CD4-positive, alpha-beta T cell treated with Interleukin-6 for 4 hours (primary cell): ENCODE measurements around the gene AGPAT3.
A peak's percentile ranks its signal among the peaks of the same experiment; 100 is the strongest.

ENCODE experiments used
- DNase-seq: peaks from one replicate; pipeline ENCODE4 v3.0.0-alpha.2; 2020; ENCODE audit warnings: mixed read lengths

The AGPAT3 gene

DNA sequence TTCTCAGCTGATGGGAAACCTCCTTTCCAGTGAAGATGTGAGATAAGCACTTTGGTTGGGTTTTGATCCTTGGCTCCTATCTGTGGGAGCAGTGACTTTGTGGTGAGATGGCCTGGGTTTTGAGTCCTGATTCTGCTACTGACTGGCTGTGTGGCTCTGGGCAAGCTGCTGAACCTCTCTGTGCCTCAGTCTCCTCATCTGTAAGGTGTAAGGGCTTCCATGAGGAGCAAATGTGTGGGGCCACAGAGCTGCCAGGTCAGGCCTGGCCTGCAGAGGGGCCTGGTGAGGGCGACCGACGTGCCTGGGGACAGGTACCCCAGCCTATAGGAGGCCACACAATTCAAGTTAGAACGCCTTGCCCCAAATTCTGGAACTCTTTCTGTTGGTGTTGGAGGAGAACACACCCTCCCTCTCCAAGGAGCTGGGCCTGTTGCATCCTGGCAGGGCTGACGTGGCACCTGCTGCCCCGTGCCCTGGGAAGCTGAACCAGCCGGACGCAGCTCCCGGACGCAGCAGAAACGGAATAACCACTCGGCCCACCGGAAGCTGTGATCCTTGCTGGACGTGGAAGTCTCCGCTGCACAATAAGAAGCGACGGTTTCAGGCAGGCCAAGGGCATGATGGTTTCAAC lies 62.7 kb downstream of the AGPAT3 start:
- DNase-seq = no peak

DNA sequence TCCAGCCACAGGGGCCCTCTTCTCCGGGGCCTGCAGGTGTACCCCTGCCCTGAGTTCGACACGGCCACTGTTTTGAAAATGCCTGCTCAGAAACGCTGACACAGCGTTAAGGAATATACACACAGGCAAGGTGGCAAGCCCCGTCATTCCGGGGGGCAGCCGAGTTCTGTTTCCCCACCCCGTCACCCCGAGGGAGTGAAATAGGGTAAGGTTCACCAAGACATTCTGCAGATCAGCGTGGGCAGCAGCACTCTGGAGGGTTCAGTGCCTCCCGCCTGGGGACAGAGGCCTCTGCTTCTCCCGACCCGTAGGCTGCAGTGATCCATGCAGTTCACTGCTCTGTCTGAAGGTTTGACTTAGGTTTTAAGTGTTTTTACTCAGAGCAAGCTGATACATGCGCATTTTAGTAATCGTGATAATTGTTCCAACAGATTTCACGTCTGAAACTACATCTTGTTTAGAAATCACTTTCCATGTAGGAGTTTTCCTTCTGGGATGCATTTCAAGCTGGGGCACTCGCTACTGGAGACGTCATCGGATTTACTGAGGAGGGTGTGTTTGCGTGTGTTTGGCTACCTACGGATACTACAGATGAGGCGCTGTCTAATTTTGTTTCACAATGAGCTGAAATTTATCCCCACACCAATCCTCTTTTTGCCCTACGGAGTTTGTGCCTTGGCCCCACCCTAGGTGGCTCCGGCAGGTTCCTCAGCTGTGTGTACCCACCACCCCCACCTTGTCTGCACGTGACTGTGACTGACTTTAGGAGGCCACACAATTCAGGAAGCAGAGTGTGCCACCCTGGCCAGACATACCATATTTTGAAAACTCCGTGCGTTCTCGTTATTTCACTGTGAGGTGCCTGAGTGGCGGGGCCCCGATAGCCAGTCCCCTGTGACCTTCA lies 63.5 kb downstream of the AGPAT3 start:
- no peak for DNase-seq

DNA sequence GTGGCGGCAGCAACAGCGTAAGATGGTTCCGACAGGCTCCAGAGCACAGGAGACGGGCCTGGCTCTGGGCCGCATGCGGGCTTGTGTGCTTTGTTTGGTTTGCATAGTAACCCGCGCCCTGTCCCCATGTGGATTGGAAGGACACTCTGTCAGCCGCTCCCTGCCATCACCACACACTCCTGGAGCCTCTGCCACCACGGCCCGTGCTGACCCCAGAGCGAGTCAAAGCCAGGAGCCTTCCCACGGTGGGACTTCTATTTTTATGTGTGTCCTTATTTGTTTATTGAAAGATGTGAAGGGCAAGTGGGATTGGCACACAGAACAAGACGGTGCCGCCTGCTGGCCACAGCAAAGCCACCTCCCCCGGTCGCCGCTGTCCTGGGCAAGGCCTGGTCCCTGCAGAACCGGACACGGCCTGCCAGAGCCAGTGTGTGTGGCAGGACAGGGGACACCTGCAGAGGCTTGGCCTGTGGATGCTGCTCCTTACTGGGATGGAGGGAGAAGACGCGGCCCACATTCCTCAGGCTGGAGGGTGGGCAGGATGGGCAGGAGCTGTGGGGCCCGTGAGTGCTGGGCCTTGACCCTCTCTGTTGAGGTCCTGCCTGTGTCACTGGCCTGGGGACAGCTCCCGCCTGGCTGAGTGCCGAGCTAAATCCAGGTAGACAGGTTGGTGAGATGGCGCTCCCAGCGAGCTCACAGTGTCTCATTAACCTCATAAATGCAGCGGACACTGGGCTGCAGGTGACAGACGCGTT lies 64.4 kb downstream of the AGPAT3 start:
- no peak for DNase-seq

DNA sequence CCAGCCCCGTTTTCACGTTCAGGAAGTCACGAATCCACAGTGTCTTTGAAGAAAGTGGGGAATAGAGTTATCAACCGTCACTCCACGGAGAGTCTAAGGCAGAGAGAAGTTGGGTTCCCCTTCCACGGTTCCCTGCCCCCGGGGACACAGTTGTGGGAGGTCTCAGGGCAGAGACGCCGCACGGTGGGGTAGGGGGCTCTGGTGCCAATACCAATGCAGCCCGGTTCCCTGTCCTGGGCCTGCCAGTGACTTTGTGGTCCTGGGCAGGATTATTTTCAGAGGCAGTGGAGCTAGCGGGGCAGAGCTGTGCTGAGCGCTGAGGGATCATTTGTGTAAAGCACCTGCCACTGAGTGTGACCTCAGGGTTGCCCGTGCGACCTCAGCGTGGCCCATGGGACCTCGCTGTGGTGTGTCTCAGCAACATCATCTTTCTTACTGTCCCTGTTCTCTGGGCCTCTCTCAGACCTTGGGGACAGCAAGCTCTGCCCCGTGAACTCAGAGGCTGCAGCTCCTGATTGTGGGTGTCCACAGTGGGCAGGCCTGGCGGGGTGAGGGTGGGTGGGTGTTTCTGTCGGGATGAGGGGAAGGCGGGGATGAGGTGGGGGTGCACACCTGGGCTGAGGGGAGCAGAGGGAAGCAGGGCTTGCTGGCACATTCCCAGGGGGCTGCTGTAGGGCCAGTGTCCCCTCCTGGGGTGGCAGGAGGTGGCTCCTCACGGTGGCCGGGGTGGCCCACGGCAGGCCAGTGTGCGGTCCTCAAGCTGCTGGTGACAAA lies 65.2 kb downstream of the AGPAT3 start:
- DNase-seq = no peak

DNA sequence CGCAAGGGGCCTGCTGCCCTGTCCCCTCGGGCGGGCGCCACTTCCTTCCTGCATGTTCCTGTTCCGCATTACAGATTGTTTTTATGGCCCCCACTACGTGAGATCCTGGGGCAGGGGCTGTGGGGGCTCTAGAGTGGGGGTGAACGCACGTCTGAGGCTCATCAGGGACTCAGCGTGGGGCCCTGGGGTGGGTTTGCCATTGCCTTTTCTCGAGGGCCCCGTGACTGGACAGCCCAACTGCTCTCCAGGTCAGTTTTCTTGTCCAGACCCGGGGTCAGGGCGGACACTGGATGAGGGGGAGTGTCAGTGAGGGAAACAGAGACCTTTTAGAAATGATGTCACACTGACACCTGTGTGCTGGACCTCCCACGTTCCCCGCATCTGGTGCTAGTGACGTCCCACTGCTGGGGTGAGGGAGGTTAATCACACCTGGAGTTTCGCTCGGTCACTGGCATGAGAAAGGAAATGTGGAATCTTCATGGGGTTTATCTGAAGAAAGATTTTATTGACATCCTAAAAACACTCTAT lies 65.9 kb downstream of the AGPAT3 start:
- DNase-seq = no peak

DNA sequence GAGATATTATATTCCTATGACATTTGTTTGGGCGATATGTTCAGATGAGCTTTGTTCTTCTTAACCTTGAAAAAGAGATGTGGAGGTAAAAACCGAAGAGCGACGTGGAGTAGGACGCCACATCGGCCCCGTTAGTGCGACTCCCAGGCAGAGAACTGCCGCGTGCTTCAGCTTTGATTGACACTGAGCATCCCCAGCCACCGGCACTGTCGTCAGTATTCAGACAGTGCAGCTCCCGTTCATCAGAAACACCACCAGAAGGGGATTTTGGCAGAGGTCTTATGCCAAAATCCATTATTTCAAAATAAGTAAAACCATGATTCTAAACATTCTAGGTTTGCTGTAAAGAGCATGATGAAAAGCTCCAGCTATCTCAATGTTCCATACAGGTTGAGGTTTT lies 66.5 kb downstream of the AGPAT3 start:
- no peak for DNase-seq

DNA sequence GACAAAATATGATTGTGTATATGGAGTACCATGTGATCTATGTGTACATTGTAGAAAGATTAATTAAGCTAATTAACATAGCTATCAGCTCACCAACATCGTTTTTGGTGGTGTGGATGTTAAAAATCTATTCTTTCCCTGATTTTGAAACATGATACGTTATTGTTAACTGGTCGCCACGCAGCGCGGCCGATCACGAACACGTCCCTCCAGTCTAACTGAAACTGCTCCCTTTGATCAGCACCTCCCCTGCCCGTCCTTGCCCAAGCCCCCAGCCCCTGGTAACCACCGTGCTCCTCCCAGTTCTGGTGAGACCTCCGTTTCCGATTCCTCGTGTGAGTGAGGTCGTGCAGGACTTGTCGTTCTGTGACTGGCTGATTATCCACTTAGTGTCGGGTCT lies 67.0 kb downstream of the AGPAT3 start:
- no peak for DNase-seq

DNA sequence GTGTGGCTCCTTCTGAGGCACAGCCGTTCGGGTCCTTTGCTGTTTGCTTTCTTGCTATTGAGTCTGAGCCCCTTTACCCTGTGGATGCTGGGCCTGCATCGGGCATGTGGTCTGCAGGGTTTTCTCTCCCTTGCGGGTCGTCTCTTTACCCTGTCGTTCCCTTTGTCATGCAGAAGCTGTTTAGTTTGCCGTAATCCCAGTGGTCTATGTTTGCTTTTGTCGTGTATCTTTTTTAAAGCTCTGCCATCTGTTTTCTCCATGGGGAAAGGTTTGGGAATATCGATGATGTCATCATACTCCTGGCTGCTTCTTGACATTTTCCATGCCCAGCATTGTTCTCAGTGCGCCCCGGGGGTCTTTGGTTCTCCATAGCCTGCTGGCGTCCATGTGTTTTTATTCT lies 68.2 kb downstream of the AGPAT3 start:
- DNase-seq = no peak

DNA sequence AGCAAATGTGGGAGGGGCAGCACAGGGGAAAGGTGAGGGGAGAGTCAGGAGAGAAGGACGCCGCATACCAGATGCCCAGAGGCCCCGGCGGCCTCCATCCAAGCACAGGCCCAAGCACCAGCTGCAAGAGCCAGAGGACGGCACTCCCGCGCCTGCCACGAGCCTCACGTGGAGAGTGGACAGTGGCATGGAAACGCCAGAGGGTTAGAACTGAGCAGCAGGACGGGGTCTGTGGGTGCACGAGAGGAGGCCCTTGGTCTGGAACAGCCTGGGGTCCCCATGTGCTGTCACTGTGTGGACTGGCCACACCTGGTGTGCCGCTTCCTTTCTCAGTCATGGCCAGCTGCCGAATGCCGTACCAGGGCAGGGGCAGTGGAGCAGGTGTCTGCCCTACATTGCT lies 68.7 kb downstream of the AGPAT3 start:
- no peak for DNase-seq

DNA sequence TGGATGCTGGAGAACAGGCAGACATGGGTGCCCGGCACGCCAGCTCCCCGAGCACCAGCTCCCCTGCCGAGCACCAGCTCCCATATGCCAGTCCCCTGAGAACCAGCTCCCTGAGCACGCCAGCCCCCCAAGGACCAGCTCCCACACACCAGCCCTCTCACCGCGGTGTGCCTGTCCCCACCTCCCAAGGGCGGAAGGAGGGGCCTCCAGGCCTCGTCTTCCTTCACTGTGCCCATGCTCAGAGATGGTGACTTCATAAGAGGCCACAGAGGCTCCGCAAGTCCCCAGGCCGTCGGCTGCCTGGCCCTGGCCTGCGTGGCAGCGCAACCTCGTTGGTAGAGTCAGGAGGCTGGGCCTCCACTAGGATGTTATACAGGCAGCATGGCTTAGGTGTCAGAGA lies 69.1 kb downstream of the AGPAT3 start:
- no peak for DNase-seq

DNA sequence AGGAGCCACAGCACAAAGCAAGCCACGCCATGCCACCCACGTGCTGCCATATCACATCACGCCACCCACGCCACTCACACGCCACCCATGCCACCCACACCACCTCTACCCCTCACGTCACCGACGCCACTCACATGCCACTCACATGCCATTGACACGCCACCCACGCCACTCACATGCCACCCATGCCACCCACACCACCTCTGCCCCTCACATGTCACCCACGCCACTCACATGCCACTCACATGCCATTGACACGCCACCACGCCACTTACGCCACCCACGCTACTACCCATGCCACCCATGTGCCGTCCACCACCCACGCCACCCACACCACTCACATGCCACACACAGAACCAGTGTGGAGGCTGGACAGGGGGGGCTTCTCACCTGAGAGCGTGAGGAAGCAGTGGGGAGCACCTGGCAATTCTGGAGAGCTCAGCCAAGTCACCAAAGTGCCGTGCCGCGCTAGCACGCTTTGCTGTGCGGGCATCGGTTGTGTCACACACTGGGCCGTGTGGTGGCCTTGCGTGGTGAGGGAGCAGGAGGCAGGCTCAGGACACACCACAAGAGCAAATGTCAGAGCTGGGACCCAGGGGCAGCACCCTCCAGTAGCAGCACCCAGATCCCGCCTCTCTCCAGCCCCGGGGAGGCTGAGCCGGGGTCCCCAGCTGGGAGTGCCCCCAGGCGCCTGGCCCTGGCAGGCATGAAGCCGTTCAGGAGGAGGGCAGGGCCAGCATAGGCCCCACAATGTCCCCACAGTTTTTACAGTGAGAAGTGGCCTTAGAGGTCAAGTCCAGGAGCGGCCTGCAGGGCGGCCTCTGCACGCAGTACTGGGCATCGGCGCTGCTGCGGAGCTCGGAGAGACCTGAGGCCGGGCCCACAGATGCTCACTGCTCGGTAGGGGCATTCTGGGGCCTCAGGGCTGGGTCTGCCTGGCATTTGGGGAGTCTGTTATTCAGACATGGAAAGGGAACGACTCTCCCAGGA lies 70.0 kb downstream of the AGPAT3 start:
- no peak for DNase-seq

DNA sequence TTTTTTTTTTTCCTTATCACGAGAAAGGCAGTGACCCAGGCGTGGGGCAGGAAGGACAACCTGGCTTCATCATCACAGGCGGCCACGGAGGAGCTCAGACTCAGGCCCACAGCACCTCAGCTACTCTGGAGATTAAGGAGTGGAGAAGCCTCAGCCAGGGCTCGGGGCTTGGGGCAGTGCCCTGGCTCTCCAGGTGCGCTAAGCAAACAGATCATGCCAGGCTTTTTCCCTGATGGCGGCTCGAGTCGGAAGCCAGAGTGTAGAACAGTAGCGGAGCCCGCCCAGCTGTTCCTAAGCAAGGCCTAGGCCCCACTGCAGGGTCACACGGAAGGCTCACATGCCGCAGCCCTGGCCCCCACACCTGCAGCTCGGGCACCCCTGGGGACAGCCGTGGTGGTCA lies 70.7 kb downstream of the AGPAT3 start:
- DNase-seq = no peak

DNA sequence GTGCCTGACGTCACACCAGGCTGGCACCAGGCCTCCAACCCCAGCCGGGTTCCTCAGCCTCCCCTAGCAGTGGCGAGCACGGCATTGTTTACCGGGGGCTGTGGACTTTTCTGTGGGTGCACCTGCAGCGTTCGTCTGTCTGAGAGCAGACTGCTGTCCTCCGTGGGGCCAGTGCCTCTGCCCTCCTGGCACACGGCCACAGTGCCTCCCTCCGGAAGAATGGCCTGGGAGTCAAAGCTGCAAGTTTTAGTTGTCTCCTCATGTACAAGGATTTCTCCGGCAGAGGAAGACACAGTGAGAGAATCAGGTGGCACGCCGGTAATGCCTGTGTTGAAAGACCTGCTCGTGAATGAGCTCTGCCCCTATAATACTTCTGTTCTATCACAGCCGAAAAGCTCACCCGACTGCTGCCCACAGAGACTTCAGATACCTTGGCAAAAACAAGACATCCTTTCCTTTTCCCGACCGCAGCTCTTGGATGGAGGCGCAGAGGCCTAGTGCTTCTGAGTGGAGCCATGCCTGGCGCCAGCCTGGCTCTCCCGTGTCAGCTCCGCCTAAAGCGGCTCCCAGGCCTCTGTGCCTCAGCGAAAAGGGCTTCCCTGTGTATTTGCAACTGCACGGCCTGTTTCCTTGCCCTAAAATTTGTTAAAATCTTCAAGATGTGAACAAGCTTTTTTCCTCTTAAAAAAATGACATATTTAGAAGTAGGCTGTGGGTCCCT lies 71.4 kb downstream of the AGPAT3 start:
- no peak for DNase-seq

DNA sequence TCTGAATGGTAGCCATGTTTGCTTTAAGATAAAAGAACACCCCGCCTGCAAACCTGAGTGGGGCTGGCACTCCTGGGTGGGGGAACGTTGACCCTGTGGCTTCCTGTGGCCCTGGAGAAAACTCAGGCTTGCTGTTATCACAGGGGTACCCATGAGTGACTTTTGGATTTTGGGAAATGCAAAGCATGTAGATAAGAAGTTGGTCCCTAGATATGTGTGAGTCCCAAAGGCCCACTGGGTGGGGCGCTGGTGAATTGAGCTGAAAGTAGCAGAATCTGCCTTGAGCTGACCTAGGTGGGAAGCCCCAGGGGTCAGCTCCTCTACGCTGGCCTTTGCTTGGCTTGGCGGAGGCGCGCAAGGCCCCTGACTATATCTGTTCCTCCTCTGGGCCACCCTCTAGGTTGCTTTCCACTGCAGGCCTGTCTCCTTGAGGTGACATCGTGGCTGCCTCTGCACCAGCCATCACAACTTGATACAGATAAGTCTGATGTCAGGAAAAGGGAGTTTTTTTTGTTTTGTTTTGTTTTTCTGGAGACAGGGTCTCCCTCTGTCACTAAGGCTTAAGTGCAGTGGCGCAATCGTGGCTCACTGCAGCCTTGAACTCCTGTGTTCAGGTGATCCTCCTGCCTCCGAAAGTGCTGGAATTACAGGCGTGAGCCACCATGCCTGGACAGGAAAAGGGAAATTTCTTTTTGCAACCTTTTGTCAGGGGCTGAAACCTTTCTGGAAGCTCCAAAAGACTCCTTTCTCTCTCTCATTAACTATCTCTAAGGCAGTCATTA lies 72.2 kb downstream of the AGPAT3 start:
- no peak for DNase-seq

DNA sequence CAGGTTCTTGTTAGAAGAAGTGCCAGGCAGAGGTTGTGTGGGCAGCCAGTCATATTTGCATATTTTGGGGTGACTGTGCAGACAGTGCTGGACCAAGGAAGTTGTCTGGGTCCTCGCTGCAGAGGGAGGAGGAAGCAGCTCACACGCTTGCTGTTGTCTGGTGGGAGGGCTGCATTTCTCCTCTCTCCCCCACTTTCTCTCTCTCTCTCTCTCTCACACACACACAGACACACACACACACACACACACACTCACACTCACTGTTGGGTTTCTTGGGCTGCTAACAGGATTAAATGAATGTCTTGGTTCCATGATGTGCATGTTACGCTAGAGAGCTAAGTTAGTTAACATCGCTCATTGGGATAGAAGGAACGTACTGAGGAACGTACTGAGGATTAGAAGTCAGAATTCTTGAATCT lies 72.9 kb downstream of the AGPAT3 start:
- DNase-seq = no peak

DNA sequence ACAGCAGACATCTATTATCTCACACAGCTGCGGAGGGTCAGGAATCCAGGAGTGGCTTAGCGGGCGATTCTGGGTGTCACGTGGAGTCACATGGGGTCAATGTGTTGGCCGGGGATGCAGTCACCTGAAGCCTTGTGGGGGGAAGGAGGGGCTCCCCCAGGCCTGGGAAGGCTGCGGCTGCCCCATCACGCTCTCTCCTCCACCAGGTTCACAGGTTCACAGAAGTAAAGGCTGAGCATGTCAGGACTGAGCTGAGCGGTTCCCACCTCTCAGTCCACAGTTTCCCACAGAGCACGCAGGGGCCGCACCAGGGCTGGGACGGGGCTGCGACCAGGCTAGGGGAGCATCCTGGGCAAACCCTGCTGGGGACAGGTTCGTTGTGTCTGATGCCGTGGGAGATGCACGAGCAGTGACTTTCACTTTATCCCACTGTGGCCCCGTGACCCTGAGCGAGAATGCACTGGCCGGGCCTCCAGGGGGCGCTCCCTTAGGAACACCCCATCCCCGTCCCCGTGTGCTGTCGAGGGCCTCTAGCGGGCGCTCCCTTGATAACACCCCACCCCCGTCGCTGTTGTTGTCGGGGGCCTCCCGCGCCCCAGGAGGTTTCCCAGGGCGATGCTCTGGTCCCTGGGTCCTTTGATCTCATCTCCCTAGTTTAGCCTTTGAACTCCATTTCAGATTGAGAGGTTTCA lies 73.9 kb downstream of the AGPAT3 start:
- peak; percentile 93 for DNase-seq

DNA sequence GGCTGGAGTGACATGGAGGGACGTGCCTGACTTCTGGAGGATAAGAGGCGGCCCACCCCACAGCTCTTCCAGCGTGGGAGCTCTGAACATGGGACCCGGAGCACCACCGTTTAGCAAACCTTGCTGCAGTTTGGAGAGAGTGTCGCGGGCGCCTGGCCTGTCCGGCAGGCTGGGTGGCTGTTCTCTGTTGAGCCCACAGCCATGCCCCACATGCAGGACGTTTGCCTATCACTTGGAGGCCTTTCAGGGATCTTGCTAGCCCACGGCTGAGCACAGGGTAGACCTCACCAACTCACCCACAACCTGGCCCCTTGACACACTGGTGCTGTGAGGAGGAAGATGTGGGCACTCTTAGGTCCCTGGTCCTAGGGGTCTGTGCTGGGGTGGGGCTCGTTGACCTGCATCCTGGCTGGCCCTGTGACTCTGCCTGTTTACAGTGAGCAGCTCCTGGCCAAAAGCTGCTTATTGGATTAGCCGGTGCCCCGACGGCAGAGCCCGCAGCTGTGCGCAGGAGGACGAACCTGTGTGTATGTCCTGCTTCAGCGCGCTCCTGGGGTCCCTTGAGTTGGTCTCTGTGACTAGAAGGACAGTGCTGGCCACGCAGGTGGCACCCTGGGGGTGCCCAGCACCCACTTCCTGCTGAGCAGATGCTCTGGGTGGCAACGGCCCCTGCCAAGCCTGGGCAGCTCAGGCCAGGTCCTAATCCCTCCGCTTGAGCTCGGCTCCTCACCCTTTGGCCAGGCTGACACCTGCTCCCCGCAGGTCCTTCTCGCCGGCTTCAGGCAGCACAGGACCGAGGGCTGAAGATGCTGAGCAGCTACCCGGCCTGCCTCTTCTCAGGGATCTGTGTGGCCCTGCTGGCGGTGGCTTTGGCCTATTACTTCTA lies 74.7 kb downstream of the AGPAT3 start:
- no peak for DNase-seq
